B cell (primary cell): Measurements from ENCODE around the gene RPH3AL.

ENCODE experiments used
- EZH2 ChIP-seq: IDR thresholded peaks from 2 replicates; pipeline ENCODE4 v1.6.1; 2012; ENCODE audit warnings: borderline replicate concordance, low read depth, mild to moderate bottlenecking, moderate library complexity, low read length; ENCODE audit not compliant: insufficient read depth, poor library complexity, severe bottlenecking
- TF ChIP-seq, protein P1 (sequence below): fragments of 200-600 bp; IDR thresholded peaks from one replicate; pipeline ENCODE4 v1.8.0; 2022; ENCODE audit warnings: antibody characterized with exemption, mild to moderate bottlenecking

- TF ChIP-seq, protein P1, sequence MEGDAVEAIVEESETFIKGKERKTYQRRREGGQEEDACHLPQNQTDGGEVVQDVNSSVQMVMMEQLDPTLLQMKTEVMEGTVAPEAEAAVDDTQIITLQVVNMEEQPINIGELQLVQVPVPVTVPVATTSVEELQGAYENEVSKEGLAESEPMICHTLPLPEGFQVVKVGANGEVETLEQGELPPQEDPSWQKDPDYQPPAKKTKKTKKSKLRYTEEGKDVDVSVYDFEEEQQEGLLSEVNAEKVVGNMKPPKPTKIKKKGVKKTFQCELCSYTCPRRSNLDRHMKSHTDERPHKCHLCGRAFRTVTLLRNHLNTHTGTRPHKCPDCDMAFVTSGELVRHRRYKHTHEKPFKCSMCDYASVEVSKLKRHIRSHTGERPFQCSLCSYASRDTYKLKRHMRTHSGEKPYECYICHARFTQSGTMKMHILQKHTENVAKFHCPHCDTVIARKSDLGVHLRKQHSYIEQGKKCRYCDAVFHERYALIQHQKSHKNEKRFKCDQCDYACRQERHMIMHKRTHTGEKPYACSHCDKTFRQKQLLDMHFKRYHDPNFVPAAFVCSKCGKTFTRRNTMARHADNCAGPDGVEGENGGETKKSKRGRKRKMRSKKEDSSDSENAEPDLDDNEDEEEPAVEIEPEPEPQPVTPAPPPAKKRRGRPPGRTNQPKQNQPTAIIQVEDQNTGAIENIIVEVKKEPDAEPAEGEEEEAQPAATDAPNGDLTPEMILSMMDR: no peak
- TF ChIP-seq EZH2: no peak
Observed at GRCh38 chr17:325270-326009, 27.2 kb downstream of the RPH3AL start.
